GM18951 (cell line): ENCODE results near the gene CDC27.
A peak's percentile ranks its signal among the peaks of the same experiment; 100 is the strongest.

Experiments used
- POLR2A ChIP-seq: IDR thresholded peaks from 4 replicates; pipeline ENCODE4 v1.6.1; 2011; ENCODE audit warnings: mild to moderate bottlenecking; ENCODE audit not compliant: insufficient read length, insufficient read depth; ENCODE audit errors: extremely low read depth
- in situ Hi-C: fragments of 300-500 bp; cut with MboI; formaldehyde crosslinking; loops from one replicate; pipeline ENCODE4 v1.12.0; 2022; ENCODE audit warnings: low sequenced_read_pairs, mixed read lengths, inconsistent platforms; ENCODE audit not compliant: unreplicated experiment

The CDC27 gene

GRCh38 chr17:47188876-47189731, at the start of gene CDC27:
TSS of gene CDC27 (minus strand) at chr17:47189295. CDS start at chr17:47189172, 123 bp downstream.
- in situ Hi-C loops: no loop called here

DNA sequence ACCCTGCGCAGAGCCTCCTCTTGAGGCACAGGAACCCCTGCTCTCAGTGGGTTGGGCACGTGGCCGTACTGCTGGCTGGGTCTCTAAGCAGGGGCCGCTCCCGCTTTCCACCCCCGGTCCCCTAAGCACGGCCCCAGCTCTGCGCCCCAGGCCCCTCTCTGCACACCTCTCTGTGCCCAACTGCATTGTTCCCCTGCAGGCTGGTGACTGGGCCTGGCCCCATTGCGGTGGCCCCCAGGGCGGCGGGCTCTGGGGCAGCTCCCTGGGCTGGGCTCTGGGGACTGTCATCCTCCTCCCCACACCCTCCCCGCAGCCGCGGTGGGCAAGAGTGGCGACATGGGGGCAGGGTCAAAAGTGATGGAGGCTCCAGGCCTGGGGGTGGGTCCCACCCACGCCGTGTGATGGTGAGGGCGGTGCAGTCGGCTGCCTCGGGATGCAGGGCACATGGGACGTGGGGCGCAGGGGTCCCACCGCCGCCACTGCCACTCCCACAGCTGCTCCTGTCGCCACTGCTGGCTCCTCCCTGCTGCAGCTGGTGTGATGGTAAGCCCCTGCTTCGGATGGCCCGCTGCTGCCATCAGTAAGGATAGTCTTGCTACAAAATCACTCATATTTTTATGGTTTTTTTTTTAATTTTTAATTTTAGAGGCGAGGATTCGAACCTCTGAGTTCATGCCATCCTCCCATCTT, 49.4 kb upstream of the CDC27 start:
- in situ Hi-C loops: no loop called here
- TF ChIP-seq POLR2A: no peak

More at GRCh38 chr17:47188876-47189731, at the start of gene CDC27:
- peak; percentile 68 for TF ChIP-seq POLR2A

- in situ Hi-C loops: no loop called here
Observed at GRCh38 chr17:47237841-47238240, 48.7 kb upstream of the CDC27 start.

GRCh38 chr17:47235923-47236322, 46.8 kb upstream of the CDC27 start:
- no peak for TF ChIP-seq POLR2A
- in situ Hi-C loops: no loop called here

More at GRCh38 chr17:47237841-47238240, 48.7 kb upstream of the CDC27 start:
- no peak for TF ChIP-seq POLR2A

GRCh38 chr17:47235506-47235905, 46.4 kb upstream of the CDC27 start:
- in situ Hi-C loops: no loop called here
- no peak for TF ChIP-seq POLR2A

GRCh38 chr17:47232465-47232864, 43.4 kb upstream of the CDC27 start:
- in situ Hi-C loops: no loop called here
- no peak for TF ChIP-seq POLR2A

DNA sequence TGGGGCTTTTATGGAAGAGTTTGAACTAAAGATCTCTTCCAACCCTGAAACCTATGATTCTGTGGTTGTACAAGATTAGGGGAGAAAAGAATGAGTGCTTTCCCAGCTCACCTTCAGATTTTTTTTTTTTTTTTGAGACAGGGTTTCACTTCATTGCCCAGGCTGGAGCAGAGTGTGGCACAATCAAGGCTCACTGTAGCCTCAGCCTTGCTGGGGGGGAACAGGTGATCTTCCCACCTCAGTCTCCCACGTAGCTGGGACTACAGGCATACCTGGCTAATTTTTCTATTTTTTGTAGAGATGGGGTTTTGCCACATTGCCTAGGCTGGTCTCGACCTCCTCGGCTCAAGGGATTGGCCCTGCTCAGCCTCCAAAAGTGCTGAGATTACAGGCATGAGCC, 42.8 kb upstream of the CDC27 start:
- no peak for TF ChIP-seq POLR2A
- in situ Hi-C loops: no loop called here

DNA sequence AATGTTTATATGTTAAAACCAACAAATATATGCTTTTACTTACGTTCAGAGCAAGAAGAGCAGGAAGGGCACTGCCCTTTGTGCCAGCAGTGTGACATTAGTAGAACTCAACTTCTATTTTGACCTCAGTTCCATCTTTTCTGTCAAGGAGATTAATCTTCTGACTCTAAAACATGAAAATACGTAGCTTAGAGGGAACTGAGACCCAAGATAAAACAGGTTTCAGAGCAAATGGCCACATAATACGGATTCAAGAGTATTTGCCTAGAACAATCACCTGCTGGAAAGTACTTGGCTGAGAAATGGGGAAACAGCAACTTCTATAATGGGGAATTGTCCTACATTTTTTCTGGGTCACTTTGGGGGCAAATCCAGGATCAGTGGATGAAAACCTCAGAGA, 42.2 kb upstream of the CDC27 start:
- no peak for TF ChIP-seq POLR2A
- in situ Hi-C loops: no loop called here

DNA sequence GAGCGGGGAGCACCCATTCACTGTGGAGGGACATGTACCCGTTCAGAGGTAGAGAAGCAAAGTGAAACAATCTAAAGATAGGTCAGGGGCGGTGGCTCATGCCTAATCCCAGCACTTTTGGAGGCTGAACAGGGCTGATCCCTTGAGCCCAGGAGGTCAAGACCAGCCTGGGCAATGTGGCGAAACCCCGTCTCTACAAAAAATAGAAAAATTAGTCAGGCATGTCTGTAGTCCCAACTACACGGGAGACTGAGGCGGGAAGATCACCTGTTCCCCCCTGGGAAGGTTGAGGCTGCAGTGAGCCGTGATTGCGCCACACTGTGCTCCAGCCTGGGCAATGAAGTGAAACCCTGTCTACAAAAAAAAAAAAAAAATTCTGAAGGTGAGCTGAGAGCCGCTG, 41.8 kb upstream of the CDC27 start:
- in situ Hi-C loops: no loop called here
- TF ChIP-seq POLR2A: no peak

- in situ Hi-C loops: no loop called here
Observed at GRCh38 chr17:47229535-47230443, 40.7 kb upstream of the CDC27 start.

DNA sequence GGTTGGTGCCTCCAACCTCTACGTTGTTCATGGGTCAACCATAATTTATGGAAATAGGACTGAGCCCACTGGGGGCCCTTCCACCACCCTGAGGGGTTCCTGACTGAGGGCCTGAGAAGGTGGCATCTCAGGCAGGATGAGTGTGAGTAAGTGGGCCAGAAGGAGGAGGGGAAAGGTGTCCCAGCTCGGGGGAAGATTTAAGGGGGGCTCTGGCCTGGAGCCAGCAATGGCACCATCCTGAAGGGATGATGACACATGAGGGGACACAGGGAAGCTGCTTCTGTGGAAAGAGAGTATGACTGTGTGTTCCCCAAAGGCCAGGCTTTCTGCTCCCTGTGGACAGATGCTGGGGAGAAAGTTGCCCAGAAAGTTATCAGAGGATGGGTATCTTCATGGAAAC, 38.8 kb upstream of the CDC27 start:
- in situ Hi-C loops: no loop called here

More at GRCh38 chr17:47229535-47230443, 40.7 kb upstream of the CDC27 start:
- no peak for TF ChIP-seq POLR2A

DNA sequence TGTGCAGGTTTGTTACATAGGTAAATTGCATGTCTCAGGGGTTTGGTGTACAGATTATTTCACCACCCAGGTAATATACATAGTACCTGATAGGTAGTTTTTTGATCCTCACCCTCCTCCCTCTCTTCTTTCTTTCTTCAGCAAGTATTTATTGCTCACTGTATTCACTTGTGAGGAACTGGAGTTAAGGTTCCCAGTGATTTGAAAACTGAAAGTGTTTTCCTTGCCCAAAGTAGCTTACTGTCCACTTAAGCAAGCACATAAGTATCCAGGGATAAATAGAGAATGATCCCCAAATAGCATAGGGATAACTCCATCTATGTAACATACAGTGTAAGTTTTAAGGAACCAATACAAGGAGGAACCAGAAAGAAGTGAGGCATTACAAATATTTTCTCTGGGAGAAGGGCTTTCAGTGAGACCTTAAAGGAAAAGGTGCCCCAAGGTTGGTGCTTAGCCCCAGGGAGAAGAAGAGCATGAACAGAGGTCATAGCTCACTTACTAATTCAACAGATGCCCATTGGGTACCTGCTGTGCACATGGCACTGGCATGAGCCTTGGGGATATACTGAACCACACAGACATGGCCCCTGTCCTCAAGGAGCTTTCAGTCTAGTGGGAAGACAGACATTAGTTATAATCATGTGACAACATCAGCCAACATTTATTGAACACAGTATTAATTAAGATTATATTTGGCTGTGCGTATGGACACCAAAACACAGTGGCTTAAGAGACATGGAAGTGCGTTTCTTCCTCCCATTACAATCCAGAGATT, 37.0 kb upstream of the CDC27 start:
- no peak for TF ChIP-seq POLR2A
- in situ Hi-C loops: no loop called here

More for the DNA sequence above, 38.8 kb upstream of the CDC27 start:
- no peak for TF ChIP-seq POLR2A
